OCI-LY1 (cell line): ENCODE results near the gene NEK6.

Experiments
- H2AFZ ChIP-seq: fragments of 200-600 bp; sonication (generic), shearing (Covaris generic); 2 replicates; pipeline ENCODE4 v1.6.0; 2014; ENCODE audit warnings: antibody characterized with exemption, mild to moderate bottlenecking, low read length
- H3F3A ChIP-seq: fragments of 200-600 bp; sonication (generic), shearing (Covaris generic); 2 replicates; pipeline ENCODE4 v1.6.0; 2014; ENCODE audit warnings: mild to moderate bottlenecking, antibody characterized with exemption, low read length, moderate library complexity; ENCODE audit not compliant: insufficient read depth
- H3K27ac ChIP-seq: fragments of 200-600 bp; sonication (generic); 2 replicates; pipeline ENCODE4 v1.5.1; 2014; ENCODE audit warnings: low read length, mixed run types, mild to moderate bottlenecking, low read depth; ENCODE audit not compliant: poor library complexity, severe bottlenecking
- H3K27me3 ChIP-seq: fragments of 200-600 bp; sonication (generic); 2 replicates; pipeline ENCODE4 v1.6.0; 2014; ENCODE audit warnings: antibody characterized with exemption, mild to moderate bottlenecking, low read length, moderate library complexity; ENCODE audit not compliant: insufficient read depth
- H3K36me3 ChIP-seq: fragments of 200-600 bp; sonication (generic); 2 replicates; pipeline ENCODE4 v1.6.1; 2014; ENCODE audit warnings: mild to moderate bottlenecking, antibody characterized with exemption, low read length, moderate library complexity, mixed read lengths; ENCODE audit not compliant: insufficient read depth
- H3K4me1 ChIP-seq: fragments of 200-600 bp; sonication (generic); 2 replicates; pipeline ENCODE4 v1.5.1; 2014; ENCODE audit warnings: mild to moderate bottlenecking, low read length, moderate library complexity; ENCODE audit not compliant: insufficient read depth, severe bottlenecking
- H3K4me2 ChIP-seq: fragments of 200-600 bp; sonication (generic), shearing (Covaris generic); 2 replicates; pipeline ENCODE4 v1.6.1; 2014; ENCODE audit warnings: low read length
- H3K4me3 ChIP-seq: fragments of 200-600 bp; sonication (generic); 2 replicates; pipeline ENCODE4 v1.5.1; 2014; ENCODE audit warnings: low read length, low read depth, mild to moderate bottlenecking, mixed read lengths; ENCODE audit not compliant: poor library complexity, severe bottlenecking
- H3K79me2 ChIP-seq: fragments of 200-600 bp; shearing (Covaris generic); 2 replicates; pipeline ENCODE4 v1.6.1; 2016; ENCODE audit warnings: mixed run types, low read length, mixed read lengths; ENCODE audit not compliant: insufficient read depth
- H3K9ac ChIP-seq: fragments of 200-600 bp; sonication (generic), shearing (Covaris generic); 2 replicates; pipeline ENCODE4 v1.6.1; 2014; ENCODE audit warnings: mild to moderate bottlenecking, low read length, mixed read lengths
- H3K9me2 ChIP-seq: fragments of 200-600 bp; sonication (generic), shearing (Covaris generic); 2 replicates; pipeline ENCODE4 v1.6.1; 2014; ENCODE audit warnings: low read depth, mild to moderate bottlenecking, low read length, mixed read lengths
- H3K9me3 ChIP-seq: fragments of 200-600 bp; shearing (Covaris generic); 2 replicates; pipeline ENCODE4 v1.6.1; 2014; ENCODE audit warnings: low read length, mixed read lengths
- H4K20me1 ChIP-seq: fragments of 200-600 bp; sonication (generic), shearing (Covaris generic); 2 replicates; pipeline ENCODE4 v1.6.0; 2016; ENCODE audit warnings: mild to moderate bottlenecking, low read length; ENCODE audit not compliant: insufficient read depth
- EZH2 ChIP-seq: fragments of 200-600 bp; sonication (generic), shearing (Covaris generic); IDR thresholded peaks from 2 replicates; pipeline ENCODE4 v1.8.0; 2017; ENCODE audit warnings: borderline replicate concordance, mixed run types, mild to moderate bottlenecking, antibody characterized with exemption, low read length, moderate library complexity, mixed read lengths
- TF ChIP-seq, protein P1 (sequence below): fragments of 200-600 bp; sonication (generic), shearing (Covaris generic); IDR thresholded peaks from 2 replicates; pipeline ENCODE4 v1.5.1; 2017; ENCODE audit warnings: mild to moderate bottlenecking, antibody characterized with exemption, low read length, moderate library complexity, mixed read lengths

Gene NEK6

DNA sequence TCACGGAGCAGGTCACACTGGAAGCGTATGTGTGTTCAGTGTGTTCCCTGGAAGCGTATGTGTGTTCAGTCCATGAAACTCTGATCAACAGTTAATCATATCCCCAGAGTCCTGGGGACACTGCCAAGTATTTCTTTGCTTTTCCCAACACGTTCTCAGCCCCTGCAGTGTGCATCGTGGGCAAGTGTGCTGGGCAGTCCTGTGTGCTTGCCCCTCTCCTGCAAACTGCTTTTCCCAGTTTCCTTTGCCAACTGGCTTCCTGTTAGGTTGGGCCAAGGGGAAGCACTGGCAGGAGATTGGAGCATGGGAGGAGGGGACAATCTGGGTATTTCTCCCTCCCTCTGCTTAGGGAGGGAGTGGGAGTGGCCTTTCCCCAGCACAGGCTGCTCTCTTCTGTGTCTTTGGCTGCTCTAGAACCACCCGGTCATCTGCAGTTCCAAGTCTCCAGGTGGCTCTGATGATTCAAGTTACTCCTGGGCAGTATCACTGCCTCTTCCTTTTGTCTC is 36.8 kb upstream of the NEK6 start:
- Histone ChIP-seq H3K4me2 (no peak overlapping the region), H3K9me3 (no peaks in the 10 kb centered on the region), H3K27me3 (no peaks in the 10 kb centered on the region), H3K27ac (no peak overlapping the region), H3K4me1 (peaks cover 23% of the 10 kb centered on the region), H3F3A (no peaks in the 10 kb centered on the region), H3K4me3 (no peak overlapping the region), H3K9me2 (no peaks in the 10 kb centered on the region), H3K79me2 (no peaks in the 10 kb centered on the region), H3K36me3 (no peaks in the 10 kb centered on the region), H4K20me1 (no peaks in the 10 kb centered on the region), H2AFZ (no peak overlapping the region), H3K9ac (no peak overlapping the region)
- no peak for TF ChIP-seq EZH2
- TF ChIP-seq, protein P1, sequence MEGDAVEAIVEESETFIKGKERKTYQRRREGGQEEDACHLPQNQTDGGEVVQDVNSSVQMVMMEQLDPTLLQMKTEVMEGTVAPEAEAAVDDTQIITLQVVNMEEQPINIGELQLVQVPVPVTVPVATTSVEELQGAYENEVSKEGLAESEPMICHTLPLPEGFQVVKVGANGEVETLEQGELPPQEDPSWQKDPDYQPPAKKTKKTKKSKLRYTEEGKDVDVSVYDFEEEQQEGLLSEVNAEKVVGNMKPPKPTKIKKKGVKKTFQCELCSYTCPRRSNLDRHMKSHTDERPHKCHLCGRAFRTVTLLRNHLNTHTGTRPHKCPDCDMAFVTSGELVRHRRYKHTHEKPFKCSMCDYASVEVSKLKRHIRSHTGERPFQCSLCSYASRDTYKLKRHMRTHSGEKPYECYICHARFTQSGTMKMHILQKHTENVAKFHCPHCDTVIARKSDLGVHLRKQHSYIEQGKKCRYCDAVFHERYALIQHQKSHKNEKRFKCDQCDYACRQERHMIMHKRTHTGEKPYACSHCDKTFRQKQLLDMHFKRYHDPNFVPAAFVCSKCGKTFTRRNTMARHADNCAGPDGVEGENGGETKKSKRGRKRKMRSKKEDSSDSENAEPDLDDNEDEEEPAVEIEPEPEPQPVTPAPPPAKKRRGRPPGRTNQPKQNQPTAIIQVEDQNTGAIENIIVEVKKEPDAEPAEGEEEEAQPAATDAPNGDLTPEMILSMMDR: no peak

DNA sequence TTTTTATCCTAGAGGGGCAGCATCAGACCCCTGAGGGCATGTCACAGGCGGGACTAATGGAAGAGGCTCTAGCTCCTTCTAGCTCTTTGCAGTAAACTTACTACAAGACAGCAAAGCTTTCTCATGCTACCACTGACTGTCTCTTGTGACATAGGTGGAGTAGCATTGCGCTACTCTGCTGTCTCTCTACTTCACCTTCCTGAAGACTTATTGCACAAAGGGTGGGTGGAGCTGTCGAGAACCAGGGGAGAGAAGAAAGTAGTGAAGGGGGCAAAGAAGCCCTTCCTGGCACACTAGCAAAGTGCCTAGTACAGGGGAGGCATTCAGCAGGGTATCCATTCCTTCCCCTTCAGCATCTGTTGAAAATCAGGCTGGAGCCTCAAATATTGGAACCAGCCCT is 36.1 kb upstream of the NEK6 start:
- H3K9me3 ChIP-seq: no peaks in the 10 kb centered on the region
- no peaks in the 10 kb centered on the region for H4K20me1 ChIP-seq
- peaks cover 18% of the 10 kb centered on the region for H3K4me1 ChIP-seq
- H3K4me2 ChIP-seq: no peak overlapping the region
- no peaks in the 10 kb centered on the region for H3K79me2 ChIP-seq
- H3K27me3 ChIP-seq: no peaks in the 10 kb centered on the region
- no peaks in the 10 kb centered on the region for H3K36me3 ChIP-seq
- no peak overlapping the region for H3K27ac ChIP-seq
- H3K9ac ChIP-seq: no peak overlapping the region
- H2AFZ ChIP-seq: no peak overlapping the region
- H3K9me2 ChIP-seq: no peaks in the 10 kb centered on the region
- TF ChIP-seq EZH2: no peak
- TF ChIP-seq, protein P1: no peak
- H3K4me3 ChIP-seq: no peak overlapping the region
- H3F3A ChIP-seq: no peaks in the 10 kb centered on the region

DNA sequence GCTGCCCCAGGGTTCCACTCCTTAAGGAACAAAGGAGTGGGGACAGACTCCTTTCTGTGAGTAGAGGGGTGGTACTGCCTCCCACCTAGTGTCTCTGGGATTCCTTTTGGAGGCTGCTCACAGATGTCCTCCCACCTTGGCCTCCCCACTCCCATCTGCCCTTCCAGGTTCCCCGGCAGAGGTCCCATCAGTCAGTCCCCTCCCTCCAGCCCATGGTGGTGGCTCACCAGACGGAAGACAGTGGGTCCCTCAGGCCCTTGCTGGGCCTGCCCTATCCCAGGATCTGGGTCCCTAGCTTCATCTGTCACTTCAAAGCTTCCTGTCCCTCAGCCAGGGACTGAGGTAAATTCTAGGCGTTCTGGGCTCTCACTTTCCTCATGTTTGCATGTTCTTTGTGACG is 35.6 kb upstream of the NEK6 start:
- TF ChIP-seq EZH2: no peak
- TF ChIP-seq, protein P1: no peak
- H3K79me2 ChIP-seq: no peaks in the 10 kb centered on the region
- no peak overlapping the region for H3K27ac ChIP-seq
- H3K4me3 ChIP-seq: no peak overlapping the region
- peaks cover 14% of the 10 kb centered on the region for H3K4me1 ChIP-seq
- no peak overlapping the region for H3K4me2 ChIP-seq
- no peaks in the 10 kb centered on the region for H3K9me2 ChIP-seq
- H4K20me1 ChIP-seq: no peaks in the 10 kb centered on the region
- no peak overlapping the region for H3K9ac ChIP-seq
- no peaks in the 10 kb centered on the region for H3K27me3 ChIP-seq
- no peaks in the 10 kb centered on the region for H3K9me3 ChIP-seq
- no peaks in the 10 kb centered on the region for H3K36me3 ChIP-seq
- H2AFZ ChIP-seq: no peak overlapping the region
- no peaks in the 10 kb centered on the region for H3F3A ChIP-seq
